ENCODE data around the gene AMBP.

DNA sequence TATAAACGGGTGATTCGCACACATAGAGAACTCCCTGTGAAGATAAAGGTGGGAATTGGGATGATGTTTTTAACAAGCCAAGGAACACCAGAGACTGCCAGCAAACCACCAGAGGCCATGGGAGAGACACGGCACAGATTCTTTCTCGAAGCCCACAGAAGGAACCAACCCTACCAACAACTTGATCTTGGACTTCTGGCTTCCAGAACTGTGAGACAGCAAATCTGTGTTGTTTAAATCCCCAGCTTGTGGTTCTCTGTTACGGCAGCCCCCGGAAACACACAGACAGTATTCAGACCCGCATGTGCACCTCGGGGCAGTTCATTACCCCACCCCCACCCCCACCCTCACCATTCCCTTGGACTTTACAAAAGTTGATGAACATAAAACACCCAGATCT lies 12.8 kb downstream of the AMBP start:
- TF ChIP-seq TAF1 (IDR thresholded peaks at IDR 0.05; ENCODE audit: low read depth) (no peak), TCF12 (IDR thresholded peaks at IDR 0.05; ENCODE audit: low read depth) (no peak), MAX (IDR thresholded peaks at IDR 0.05) (no peak), FOXM1 (IDR thresholded peaks at IDR 0.05; ENCODE audit: borderline replicate concordance, low read depth) (no peak), YY1 (IDR thresholded peaks at IDR 0.05; ENCODE audit: low read depth) (no peak), TEAD4 (IDR thresholded peaks at IDR 0.05) (no peak)
- TF ChIP-seq, protein P1, sequence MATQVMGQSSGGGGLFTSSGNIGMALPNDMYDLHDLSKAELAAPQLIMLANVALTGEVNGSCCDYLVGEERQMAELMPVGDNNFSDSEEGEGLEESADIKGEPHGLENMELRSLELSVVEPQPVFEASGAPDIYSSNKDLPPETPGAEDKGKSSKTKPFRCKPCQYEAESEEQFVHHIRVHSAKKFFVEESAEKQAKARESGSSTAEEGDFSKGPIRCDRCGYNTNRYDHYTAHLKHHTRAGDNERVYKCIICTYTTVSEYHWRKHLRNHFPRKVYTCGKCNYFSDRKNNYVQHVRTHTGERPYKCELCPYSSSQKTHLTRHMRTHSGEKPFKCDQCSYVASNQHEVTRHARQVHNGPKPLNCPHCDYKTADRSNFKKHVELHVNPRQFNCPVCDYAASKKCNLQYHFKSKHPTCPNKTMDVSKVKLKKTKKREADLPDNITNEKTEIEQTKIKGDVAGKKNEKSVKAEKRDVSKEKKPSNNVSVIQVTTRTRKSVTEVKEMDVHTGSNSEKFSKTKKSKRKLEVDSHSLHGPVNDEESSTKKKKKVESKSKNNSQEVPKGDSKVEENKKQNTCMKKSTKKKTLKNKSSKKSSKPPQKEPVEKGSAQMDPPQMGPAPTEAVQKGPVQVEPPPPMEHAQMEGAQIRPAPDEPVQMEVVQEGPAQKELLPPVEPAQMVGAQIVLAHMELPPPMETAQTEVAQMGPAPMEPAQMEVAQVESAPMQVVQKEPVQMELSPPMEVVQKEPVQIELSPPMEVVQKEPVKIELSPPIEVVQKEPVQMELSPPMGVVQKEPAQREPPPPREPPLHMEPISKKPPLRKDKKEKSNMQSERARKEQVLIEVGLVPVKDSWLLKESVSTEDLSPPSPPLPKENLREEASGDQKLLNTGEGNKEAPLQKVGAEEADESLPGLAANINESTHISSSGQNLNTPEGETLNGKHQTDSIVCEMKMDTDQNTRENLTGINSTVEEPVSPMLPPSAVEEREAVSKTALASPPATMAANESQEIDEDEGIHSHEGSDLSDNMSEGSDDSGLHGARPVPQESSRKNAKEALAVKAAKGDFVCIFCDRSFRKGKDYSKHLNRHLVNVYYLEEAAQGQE (IDR thresholded peaks at IDR 0.05; ENCODE audit: low read depth), result no peak

Measured in Ishikawa (cell line).